H1 (cell line): Measurements from ENCODE around the gene CD160. TPM values are rescaled to one million over a fixed set of nuclear protein-coding genes. Genes with fewer than 3 reads are reported as not detected.

Experiments
- KDM4A ChIP-seq: IDR thresholded peaks from one replicate; pipeline ENCODE4 v1.7.1; 2012; ENCODE audit warnings: low read depth, mild to moderate bottlenecking, moderate library complexity, low read length, inconsistent platforms; ENCODE audit not compliant: severe bottlenecking
- SP2 ChIP-seq: IDR thresholded peaks from 2 replicates; pipeline ENCODE4 v1.6.1; 2012; ENCODE audit warnings: mild to moderate bottlenecking, low read length, inconsistent platforms
- polyA plus RNA-seq, 7 experiments: library from polyadenylated mRNA; depleted of rRNA in 3 of 7; stranded (reverse) in 5 of 7; unstranded in 2 of 7; fragments of >200 nt in 5 of 7; fragments of 200-250 nt in 2 of 7; gene quantifications; 1 replicate in 5 of 7; 2 replicates in 1 of 7; 4 replicates in 1 of 7; pipeline versions ENCODE4 v1.2.1 to v1.2.3, GENCODE V29; 2011 to 2013; ENCODE audit warnings: missing spikeins in 2 of 7, mixed read lengths in 2 of 7
- total RNA-seq: library from RNA; stranded (reverse); fragmentation: NEBNext Ultra II Directional; extraction: Animal tissue kit (Norgen Biotek cat#: 25700); gene quantifications from 2 replicates; pipeline ENCODE4 v1.2.1, GENCODE V29; 2021
- TF ChIP-seq, protein P1 (sequence below): IDR thresholded peaks from 2 replicates; pipeline ENCODE4 v1.6.1; 2011; ENCODE audit warnings: low read length, improper control_type of control experiment

CD160 gene
- total and polyA plus RNA-seq, 2 of the 8 experiments (the other 6 are each of a cell fraction or from before 2014, with no cell fraction given), result not detected

DNA sequence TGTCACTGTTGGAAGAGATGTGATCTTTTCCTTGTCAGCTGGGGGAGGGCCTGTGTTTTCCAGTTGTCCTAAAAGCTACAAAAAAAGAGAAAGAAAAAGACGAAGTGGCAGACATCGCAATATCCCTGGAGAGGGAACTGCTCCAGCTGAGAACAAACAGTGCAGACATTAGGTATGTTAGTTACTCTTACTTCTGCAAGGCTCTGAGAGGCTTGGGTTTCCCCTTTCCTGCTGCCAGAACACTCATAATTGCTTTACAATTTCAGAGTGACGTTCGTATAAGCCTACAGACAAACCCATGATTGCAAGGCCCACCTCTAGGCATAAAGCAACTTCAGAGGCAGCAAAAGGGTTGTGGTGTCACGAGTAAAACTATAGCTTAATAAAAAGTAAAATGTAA is 31.1 kb downstream of the CD160 start (continued):
- TF ChIP-seq, protein P1, sequence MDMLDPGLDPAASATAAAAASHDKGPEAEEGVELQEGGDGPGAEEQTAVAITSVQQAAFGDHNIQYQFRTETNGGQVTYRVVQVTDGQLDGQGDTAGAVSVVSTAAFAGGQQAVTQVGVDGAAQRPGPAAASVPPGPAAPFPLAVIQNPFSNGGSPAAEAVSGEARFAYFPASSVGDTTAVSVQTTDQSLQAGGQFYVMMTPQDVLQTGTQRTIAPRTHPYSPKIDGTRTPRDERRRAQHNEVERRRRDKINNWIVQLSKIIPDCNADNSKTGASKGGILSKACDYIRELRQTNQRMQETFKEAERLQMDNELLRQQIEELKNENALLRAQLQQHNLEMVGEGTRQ, result no peak
- TF ChIP-seq SP2 (no peak), KDM4A (no peak)
